Activated CD4-positive, CD25-positive, alpha-beta regulatory T cell treated with anti-CD3 and anti-CD28 coated beads, Interleukin-2, amount 50 U/mL, for 72 hours (primary cell): ENCODE measurements around the gene LMF1.

ENCODE experiments used
- DNase-seq: peaks from one replicate; pipeline ENCODE4 v3.0.0; 2021

LMF1 gene

DNA sequence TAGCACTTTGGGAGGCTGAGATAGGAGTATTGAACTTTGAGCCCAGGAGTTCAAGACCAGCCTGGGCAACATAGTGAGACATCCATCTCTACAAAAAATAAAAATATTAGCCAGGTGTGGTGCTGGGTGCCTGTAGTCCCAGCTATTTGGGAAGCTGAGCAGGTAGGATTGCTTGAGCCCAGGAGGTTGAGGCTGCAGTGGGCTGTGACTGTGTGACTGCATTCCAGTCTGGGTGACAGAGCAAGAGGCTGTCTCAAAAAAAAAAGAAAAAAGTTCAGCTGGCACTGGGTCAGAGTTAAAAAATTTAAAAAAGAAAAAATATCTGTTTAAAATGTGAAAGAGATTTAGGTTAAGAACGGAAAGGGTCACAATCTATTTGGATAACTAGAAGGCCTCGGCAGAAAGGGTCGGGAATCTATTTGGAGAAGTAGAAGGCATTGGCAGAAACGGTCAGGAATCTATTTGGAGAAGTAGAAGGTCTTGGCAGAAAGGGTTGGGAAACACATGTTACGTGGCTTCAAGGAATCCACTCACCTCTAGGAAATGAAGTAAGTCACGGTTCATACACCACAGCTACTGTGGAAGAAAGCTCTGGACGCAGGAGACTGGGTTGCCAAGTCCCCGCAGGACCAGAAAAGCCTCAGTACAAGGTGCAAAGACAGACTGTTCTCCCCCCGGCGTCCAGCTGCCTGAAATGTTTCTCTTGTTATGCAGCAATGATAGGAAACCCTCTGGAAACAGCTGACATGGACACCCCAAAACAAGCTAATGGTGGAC is 25.3 kb downstream of the LMF1 start:
- no peak for DNase-seq

GRCh38 chr16:943971-944370 is 26.8 kb downstream of the LMF1 start:
- DNase-seq, result no peak

DNA sequence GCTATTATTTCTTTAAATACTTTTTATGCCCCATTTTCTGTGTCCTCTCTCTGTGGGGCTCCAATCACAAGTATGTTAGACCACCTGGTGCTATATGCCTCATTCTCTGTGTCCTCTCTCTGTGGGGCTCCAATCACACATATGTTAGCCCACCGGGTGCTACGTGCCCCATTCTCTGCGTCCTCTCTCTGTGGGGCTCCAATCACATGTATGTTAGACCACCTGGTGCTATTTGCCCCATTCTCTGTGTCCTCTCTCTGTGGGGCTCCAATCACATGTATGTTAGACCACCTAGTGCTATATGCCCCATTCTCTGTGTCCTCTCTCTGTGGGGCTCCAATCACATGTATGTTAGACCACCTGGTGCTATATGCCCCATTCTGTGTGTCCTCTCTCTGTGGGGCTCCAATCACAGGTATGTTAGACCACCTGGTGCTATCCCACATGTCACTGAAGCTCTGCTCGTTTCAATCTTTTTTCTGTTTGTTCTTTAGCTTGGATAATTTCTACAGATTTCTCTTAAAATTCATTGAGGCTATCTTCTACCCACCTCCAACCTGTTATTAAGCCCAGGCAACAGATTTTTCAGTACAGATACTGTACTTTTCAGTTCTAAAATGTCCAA is 28.2 kb downstream of the LMF1 start:
- no peak for DNase-seq

DNA sequence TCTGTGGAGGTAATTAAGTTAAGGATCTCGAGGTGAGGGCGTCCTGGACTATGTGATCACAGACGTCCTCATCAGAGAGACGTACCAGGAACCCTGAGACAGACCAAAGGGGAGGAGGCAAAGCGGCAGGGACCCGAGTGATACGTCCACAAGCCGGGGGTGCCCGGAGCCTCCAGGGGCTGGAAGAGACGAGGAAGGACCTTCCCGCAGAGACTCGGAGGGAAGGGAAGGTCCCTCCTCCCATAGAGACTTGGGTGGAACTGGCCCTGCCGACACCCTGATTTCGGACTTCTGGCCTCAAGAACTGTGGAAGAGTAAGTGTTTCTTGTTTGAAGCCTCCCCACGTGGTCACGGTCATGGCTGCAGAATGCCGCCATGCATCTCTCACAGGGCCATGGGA is 30.8 kb downstream of the LMF1 start:
- no peak for DNase-seq

- DNase-seq, result no peak
Observed at GRCh38 chr16:939311-939710, 31.5 kb downstream of the LMF1 start.

GRCh38 chr16:938752-939151 is 32.0 kb downstream of the LMF1 start:
- no peak for DNase-seq

DNA sequence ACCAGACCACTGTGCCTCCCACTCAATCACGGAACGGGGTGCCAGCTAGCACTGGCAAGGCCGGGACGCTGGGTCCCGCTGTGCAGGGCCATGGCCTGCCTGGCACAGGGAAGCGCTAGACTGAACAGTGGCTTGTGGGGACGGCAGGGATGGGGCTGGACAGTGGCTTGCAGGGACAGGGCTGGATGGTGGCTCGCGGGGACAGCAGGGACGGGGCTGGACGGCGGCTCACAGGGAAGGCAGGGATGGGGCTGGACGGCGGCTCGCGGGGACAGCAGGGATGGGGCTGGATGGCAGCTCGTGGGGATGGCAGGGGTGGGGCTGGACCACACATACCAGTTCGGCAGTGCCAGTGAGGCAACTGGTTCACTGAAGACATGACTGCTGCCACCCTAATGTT is 32.6 kb downstream of the LMF1 start:
- no peak for DNase-seq

DNA sequence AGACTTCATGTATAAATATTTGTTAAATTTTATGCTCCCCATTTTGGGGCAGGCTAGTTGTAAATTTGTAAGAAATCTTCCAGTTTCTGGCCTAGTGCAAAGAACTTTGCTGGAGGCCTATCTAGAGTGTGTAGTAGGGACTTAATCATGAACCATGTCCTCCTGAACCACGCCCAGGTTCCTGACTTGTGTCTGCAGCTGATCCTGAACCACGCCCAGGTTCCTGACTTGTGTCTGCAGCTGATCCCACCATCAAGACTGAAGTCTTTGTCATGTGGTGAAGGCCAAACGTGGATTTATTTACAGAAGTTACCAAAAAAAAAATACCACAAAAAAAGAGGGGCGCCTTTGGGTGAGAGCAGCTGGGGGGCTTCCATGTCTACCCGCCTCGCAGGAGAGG is 33.1 kb downstream of the LMF1 start:
- no peak for DNase-seq

DNA sequence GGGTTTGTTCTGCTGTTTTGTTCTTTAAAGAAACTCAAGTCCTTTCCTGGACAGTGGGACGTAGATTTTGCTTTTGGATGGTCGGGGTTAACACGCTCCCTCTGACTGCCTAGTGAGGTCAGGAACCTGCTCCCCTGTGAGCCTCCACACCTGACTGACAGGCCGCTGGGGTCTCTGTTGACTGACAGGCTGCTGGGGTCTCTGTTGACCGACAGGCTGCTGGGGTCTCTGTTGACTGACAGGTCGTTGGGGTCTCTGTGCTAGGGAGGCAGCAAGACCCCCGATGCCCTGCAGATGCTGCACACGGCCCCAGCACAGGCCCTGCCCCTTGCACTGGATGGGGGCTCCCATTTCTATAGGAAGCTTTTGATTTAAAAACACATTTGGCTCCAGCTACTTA is 33.5 kb downstream of the LMF1 start:
- no peak for DNase-seq

DNA sequence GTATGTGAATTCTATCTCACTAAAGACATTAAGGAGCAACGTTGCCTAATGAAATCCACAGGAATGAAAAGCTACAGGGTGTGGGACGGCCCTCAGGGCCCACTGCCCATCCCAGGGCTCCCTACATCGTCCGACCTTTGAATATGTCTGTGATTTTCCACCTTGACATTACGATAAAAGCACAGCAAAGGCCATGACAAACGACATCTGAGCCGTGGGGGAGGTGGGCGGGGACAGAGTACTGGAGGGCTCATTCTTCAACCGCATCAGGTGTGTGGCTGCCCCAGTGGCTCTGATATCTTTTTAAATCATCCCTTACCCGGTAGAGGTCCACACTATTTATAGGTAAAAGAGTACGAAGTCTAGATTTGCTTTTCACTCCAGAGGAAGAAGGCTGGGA is 35.1 kb downstream of the LMF1 start:
- no peak for DNase-seq

DNA sequence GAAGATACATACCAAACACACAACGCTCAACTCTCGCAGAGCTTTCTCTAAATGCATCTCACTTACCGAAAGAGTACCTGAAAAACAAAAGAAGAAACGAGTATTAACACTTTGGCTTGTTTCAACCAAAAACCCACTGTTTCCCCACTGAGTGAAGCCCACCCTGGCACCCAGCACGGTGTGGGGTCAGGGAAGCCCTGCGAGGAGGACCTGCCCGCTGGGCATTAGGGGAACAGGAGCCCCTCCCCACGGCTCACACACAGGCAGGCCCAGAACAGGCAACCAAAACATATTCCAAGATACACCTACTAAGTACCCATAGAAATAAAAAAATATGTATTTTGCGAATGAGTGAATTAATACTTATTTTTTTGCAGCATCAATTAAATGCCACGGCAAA is 36.6 kb downstream of the LMF1 start:
- DNase-seq, result no peak

GRCh38 chr16:933581-933980 is 37.2 kb downstream of the LMF1 start:
- DNase-seq, result no peak

GRCh38 chr16:932831-933330 is 37.9 kb downstream of the LMF1 start:
- DNase-seq, result no peak

DNA sequence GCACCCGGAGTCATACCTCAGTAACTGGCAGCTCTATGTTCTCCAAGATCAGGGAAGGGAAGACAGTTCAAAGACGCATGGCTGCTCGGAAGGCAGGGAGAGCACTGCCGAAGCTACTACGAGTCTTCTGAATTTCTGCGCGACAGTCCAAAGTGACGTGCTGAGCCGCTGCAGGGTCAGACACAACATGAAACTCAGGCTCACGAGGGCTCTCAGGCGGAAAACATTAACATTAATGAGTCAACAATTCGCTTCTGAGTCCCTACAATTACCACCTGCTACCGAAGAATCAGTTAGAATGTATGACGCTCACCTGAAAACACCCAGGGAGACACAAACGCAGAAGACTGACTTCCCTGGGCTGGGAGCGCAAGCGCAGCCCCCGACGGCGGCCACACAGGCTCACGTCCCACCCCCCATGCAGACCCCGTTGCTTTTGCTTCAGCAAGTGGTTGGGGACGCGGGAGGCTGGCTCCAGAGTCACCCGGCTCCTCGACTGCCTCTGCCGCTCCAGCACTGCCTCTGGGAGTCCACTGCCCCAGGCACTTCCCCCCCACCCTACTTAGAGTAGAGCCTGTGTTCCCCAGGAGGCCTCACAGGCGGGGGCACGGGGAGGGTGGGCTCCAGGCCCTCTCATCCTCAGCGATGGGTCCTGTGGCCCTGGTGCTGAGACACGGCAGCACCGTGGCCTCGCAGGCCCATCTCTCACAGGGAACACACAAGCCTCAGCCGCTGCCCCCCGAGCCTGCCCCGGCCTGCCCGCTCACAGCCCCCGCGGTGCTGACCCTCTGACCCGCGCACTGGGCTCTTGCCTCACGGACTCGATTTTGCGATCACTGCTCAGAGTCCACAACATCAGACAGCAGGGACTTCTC is 38.9 kb downstream of the LMF1 start:
- DNase-seq, result no peak

DNA sequence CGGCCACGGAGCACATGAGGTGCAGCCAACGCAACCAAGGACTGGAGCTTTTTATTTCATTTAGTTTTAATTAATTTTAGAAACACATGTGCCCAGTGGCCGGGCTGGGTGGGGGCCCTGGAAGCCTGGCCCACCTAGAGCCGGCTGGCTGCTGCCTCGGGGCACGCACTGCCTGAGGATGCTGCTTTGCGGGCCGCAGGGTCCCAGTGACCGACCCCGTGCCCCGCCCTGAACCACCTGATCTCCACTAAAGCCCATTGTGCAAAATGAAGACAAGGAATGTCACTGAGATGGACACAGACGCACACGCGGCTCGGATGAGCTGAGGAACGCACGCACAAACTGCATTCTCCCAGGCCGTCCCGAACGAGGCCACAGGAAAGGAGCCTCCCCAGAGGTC is 39.6 kb downstream of the LMF1 start:
- no peak for DNase-seq

GRCh38 chr16:930511-930910 is 40.3 kb downstream of the LMF1 start:
- no peak for DNase-seq

DNA sequence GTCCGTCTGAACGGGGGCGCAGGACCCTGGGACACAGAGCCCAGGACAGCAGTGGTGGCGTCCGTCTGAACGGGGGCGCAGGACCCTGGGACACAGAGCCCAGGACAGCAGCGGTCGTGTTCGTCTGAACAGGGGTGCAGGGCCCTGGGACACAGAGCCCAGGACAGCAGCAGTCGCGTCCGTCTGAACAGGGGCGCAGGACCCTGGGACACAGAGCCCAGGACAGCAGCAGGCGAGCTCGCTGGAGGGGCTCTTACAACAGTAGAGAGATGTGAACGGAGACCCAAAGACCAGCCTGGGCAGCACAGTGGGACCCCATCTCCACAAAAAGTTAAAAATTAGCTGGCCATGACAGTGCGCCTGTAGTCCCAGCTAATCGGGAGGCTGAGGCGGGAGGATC is 40.7 kb downstream of the LMF1 start:
- no peak for DNase-seq

- DNase-seq, result no peak
Observed at GRCh38 chr16:929227-930073, 41.3 kb downstream of the LMF1 start.

GRCh38 chr16:928526-928925 is 42.3 kb downstream of the LMF1 start:
- DNase-seq, result no peak

- DNase-seq, result no peak
Observed at GRCh38 chr16:927931-928330, 42.9 kb downstream of the LMF1 start.

DNA sequence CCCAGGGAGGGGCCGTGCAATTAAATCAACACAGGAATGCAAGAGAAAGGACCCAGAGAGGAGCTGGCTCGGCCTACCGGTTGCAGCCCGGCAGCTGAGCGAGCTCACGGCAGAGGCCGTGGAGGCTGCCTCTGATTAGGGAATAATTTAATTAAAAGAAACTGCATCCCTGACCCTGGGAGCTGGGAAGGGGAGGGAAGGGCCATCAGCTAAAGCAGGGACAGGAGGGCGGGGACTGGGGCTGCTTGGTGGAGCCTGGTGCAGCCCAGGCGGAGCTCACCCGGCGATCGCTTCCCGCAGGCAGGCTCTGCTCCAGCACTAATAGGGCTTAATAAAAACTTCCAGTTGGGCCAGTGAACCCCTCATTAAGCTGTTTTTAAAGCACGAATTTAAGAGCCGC is 43.4 kb downstream of the LMF1 start:
- no peak for DNase-seq

- DNase-seq, result no peak
Observed at GRCh38 chr16:926715-927114, 44.1 kb downstream of the LMF1 start.

- DNase-seq, result no peak
Observed at GRCh38 chr16:924806-925205, 46.0 kb downstream of the LMF1 start.
